B cell (primary cell): Measurements from ENCODE around the gene RAB12. TPM values are rescaled to one million over a fixed set of nuclear protein-coding genes. Genes with fewer than 3 reads are reported as not detected.

ENCODE experiments used
- ATAC-seq: fragments of 200-7000 bp; cut with Tn5 transposase; one replicate; pipeline ENCODE4 v1.10.0; 2021; ENCODE audit warnings: low read depth, mild to moderate bottlenecking, moderate number of reproducible peaks, moderate library complexity
- CTCF ChIA-PET: fragments of 350-600 bp; sonication (Branson Sonifier 250); formaldehyde crosslinking; loops from one replicate; lab custom pipeline; 2021; ENCODE audit warnings: antibody characterized with exemption, inconsistent platforms; lab: Charles Lee
- POLR2A ChIA-PET: fragments of 350-600 bp; sonication (Branson Sonifier 250); formaldehyde crosslinking; loops from one replicate; lab custom pipeline; 2021; ENCODE audit warnings: antibody characterized with exemption; lab: Charles Lee
- DNase-seq: peaks from one replicate; pipeline ENCODE4 v3.0.0; 2013
- H2AFZ ChIP-seq: 2 replicates; pipeline ENCODE4 v1.6.1; 2012; ENCODE audit warnings: mild to moderate bottlenecking, low read depth, low read length; ENCODE audit not compliant: insufficient read depth, poor library complexity, severe bottlenecking
- H3K27ac ChIP-seq, 2 donors: 1 replicate in 1 of 2; 2 replicates in 1 of 2; pipeline ENCODE4 v1.5.1; 2012 to 2013; ENCODE audit warnings: low read length in 2 of 2, mild to moderate bottlenecking in 2 of 2, moderate library complexity in 1 of 2
- H3K27me3 ChIP-seq, 4 experiments: fragments of 200-600 bp in 1 of 4; sonication (generic) in 1 of 4; replicated peaks in 1 of 4; 1 replicate in 2 of 4; 2 replicates in 2 of 4; pipeline versions ENCODE4 v1.6.1 to v1.7.0; 2013 to 2016; ENCODE audit warnings: low read length in 3 of 4, mild to moderate bottlenecking in 2 of 4, mixed read lengths in 1 of 4, moderate library complexity in 1 of 4; ENCODE audit not compliant: insufficient read depth in 4 of 4, control insufficient read depth in 3 of 4; ENCODE audit errors: control extremely low read depth in 1 of 4
- H3K36me3 ChIP-seq, 2 experiments: replicated peaks in 1 of 2; 1 replicate in 1 of 2; 2 replicates in 1 of 2; pipeline versions ENCODE4 v1.6.1 to v1.7.1; 2013; ENCODE audit warnings: low read length in 1 of 2; ENCODE audit not compliant: insufficient read depth in 2 of 2, control insufficient read depth in 1 of 2; ENCODE audit errors: control extremely low read depth in 1 of 2, extremely low read depth in 1 of 2
- H3K4me1 ChIP-seq, 2 donors: fragments of 200-600 bp in 1 of 2; sonication (generic) in 1 of 2; 1 replicate in 1 of 2; 2 replicates in 1 of 2; pipeline versions ENCODE4 v1.5.1 to v1.6.1; 2013 to 2017; ENCODE audit warnings: low read length in 2 of 2; ENCODE audit not compliant: control insufficient read depth in 2 of 2, insufficient read depth in 2 of 2
- H3K4me2 ChIP-seq: replicated peaks from 2 replicates; pipeline ENCODE3; 2012; ENCODE audit warnings: mild to moderate bottlenecking, low read depth, low read length; ENCODE audit not compliant: poor library complexity, severe bottlenecking
- H3K4me3 ChIP-seq, 5 experiments: fragments of 200-600 bp in 1 of 5; sonication (generic) in 1 of 5; 1 replicate in 3 of 5; 2 replicates in 2 of 5; pipeline versions ENCODE4 v1.5.1 to v1.7.0; 2011 to 2016; ENCODE audit warnings: low read length in 4 of 5, mild to moderate bottlenecking in 4 of 5, low read depth in 2 of 5, control low read depth in 1 of 5, moderate library complexity in 1 of 5; ENCODE audit not compliant: insufficient read depth in 1 of 5; ENCODE audit errors: control extremely low read depth in 1 of 5, extremely low read depth in 1 of 5
- H3K79me2 ChIP-seq: fragments of 200-600 bp; sonication (generic); one replicate; pipeline ENCODE4 v1.6.0; 2016; ENCODE audit warnings: low read length; ENCODE audit not compliant: control insufficient read depth, insufficient read depth
- H3K9ac ChIP-seq: fragments of 200-600 bp; sonication (generic); 2 replicates; pipeline ENCODE4 v1.6.1; 2017; ENCODE audit warnings: mild to moderate bottlenecking, low read length, moderate library complexity
- H3K9me3 ChIP-seq, 3 donors: one replicate each; pipeline versions ENCODE4 v1.6.1 to v1.7.1; 2013; ENCODE audit warnings: low read length in 2 of 3; ENCODE audit not compliant: control insufficient read depth in 2 of 3, insufficient read depth in 1 of 3; ENCODE audit errors: control extremely low read depth in 1 of 3
- H4K20me1 ChIP-seq: 2 replicates; pipeline ENCODE4 v1.6.0; 2012; ENCODE audit warnings: mild to moderate bottlenecking, low read length; ENCODE audit not compliant: insufficient read depth, control insufficient read depth, poor library complexity, severe bottlenecking
- H3K27ac Mint-ChIP-seq: one replicate; pipeline ENCODE4 v1.8.0; 2021; ENCODE audit warnings: mixed read lengths
- H3K27me3 Mint-ChIP-seq: one replicate; pipeline ENCODE4 v1.8.0; 2021; ENCODE audit warnings: mixed read lengths
- H3K4me1 Mint-ChIP-seq: one replicate; pipeline ENCODE4 v1.8.0; 2021; ENCODE audit warnings: mixed read lengths
- H3K4me3 Mint-ChIP-seq: one replicate; pipeline ENCODE4 v1.8.0; 2021; ENCODE audit warnings: mixed read lengths
- H3K9me3 Mint-ChIP-seq: one replicate; pipeline ENCODE4 v1.8.0; 2022; ENCODE audit warnings: mixed read lengths; ENCODE audit not compliant: insufficient read depth
- CTCF ChIP-seq: fragments of 200-600 bp; IDR thresholded peaks from one replicate; pipeline ENCODE4 v1.8.0; 2022; ENCODE audit warnings: antibody characterized with exemption, mild to moderate bottlenecking
- EZH2 ChIP-seq: IDR thresholded peaks from 2 replicates; pipeline ENCODE4 v1.6.1; 2012; ENCODE audit warnings: borderline replicate concordance, low read depth, mild to moderate bottlenecking, moderate library complexity, low read length; ENCODE audit not compliant: insufficient read depth, poor library complexity, severe bottlenecking
- WGBS: methylation state at CpG from one replicate; pipeline ENCODE4 v1.1.5; 2013; ENCODE audit warnings: missing lambda C conversion rate; ENCODE audit not compliant: insufficient coverage; 5-methylcytosine and 5-hydroxymethylcytosine counted together
- intact Hi-C: fragments of 100-400 bp; cut with micrococcal nuclease; formaldehyde crosslinking; loops from one replicate; pipeline ENCODE4 v1.10.0; 2022
- polyA plus RNA-seq: library from polyadenylated mRNA; depleted of rRNA; stranded (reverse); fragments of >200 nt; gene quantifications from 2 replicates; pipeline ENCODE4 v1.2.3, GENCODE V29; 2012
- total RNA-seq, 2 donors: library from RNA; stranded (reverse); fragments of 120-200 nt in 1 of 2; gene quantifications; 1 replicate in 1 of 2; 2 replicates in 1 of 2; pipeline versions ENCODE4 v1.2.3 to v1.2.4, GENCODE V29; 2013 to 2022

The RAB12 gene
- total and polyA plus RNA-seq, 2 donors (not counting 1 experiment from before 2014, with no cell fraction given) = 12.8 to 38.7 TPM

GRCh38 chr18:8688816-8689215 lies 79.6 kb downstream of the RAB12 start:
- H3K27me3 Mint-ChIP-seq = peaks cover 5% of the 10 kb centered on the region
- H2AFZ ChIP-seq = no peak overlapping the region
- no peaks in the 10 kb centered on the region for H3K9me3 ChIP-seq

More at GRCh38 chr18:8688816-8689215, 79.6 kb downstream of the RAB12 start:
- no peak overlapping the region for H3K27ac Mint-ChIP-seq
- H3K4me1 Mint-ChIP-seq = no peaks in the 10 kb centered on the region
- ChIA-PET POLR2A (no interaction called here), CTCF (interaction anchor here (0.7 kb wide), 1 partner anchor 8 kb away, joined by 4 read pairs; no protein-coding TSS in a partner anchor)
- Histone ChIP-seq H3K4me1 (no peaks in the 10 kb centered on the region), H3K9ac (no peak overlapping the region), H3K27me3 (no peaks in the 10 kb centered on the region), H3K4me3 (no peak overlapping the region), H3K79me2 (no peaks in the 10 kb centered on the region), H3K36me3 (no peaks in the 10 kb centered on the region), H3K4me2 (no peak overlapping the region), H4K20me1 (no peaks in the 10 kb centered on the region), H3K27ac (no peak overlapping the region)
- DNase-seq = no peak
- no peak for ATAC-seq
- intact Hi-C loops = no loop called here
- H3K4me3 Mint-ChIP-seq = no peak overlapping the region
- no peaks in the 10 kb centered on the region for H3K9me3 Mint-ChIP-seq
- TF ChIP-seq EZH2 (no peak), CTCF (no peak)
- 99% methylated on average over 8 of the region's 8 CpGs for WGBS

Other genes with a start within 250 kb of the RAB12 start
- 5.8 and 9.8 TPM in 2 replicates for gene MTCL1, start 96.1 kb downstream of the RAB12 start, total RNA-seq
- 2.7 and 4.1 TPM in 2 replicates for gene MTCL1, start 96.1 kb downstream of the RAB12 start, polyA plus RNA-seq